Smooth muscle cell (in vitro differentiated cells): ENCODE results near the gene EVC. TPM values are rescaled to one million over a fixed set of nuclear protein-coding genes. Genes with fewer than 3 reads are reported as not detected.
"Not testable (repeated sequence)": the region's sequence is repeated elsewhere in the genome, so short reads cannot be mapped to it uniquely, and the experiment has no call there.

Experiments used
- DNase-seq: peaks from one replicate; lab custom pipeline; 2025; ENCODE audit not compliant: unreplicated experiment; lab: John Stamatoyannopoulos, UW
- H2AFZ ChIP-seq: fragments of 200-600 bp; sonication (generic); 2 replicates; pipeline ENCODE4 v1.6.0; 2016; ENCODE audit warnings: antibody characterized with exemption, low read depth, mild to moderate bottlenecking
- H3F3A ChIP-seq: fragments of 200-600 bp; sonication (generic); 2 replicates; pipeline ENCODE4 v1.6.0; 2017; ENCODE audit warnings: antibody characterized with exemption, low read depth
- H3K27ac ChIP-seq: fragments of 200-600 bp; sonication (generic); 2 replicates; pipeline ENCODE4 v1.5.1; 2016; ENCODE audit warnings: low read depth, mild to moderate bottlenecking
- H3K27me3 ChIP-seq: fragments of 200-600 bp; sonication (generic); 2 replicates; pipeline ENCODE4 v1.6.1; 2016; ENCODE audit warnings: low read depth, mild to moderate bottlenecking
- H3K36me3 ChIP-seq: fragments of 200-600 bp; sonication (generic); 2 replicates; pipeline ENCODE4 v1.5.1; 2016; ENCODE audit warnings: low read depth
- H3K4me1 ChIP-seq: fragments of 200-600 bp; sonication (generic); 2 replicates; pipeline ENCODE4 v1.5.1; 2016; ENCODE audit warnings: low read depth
- H3K4me2 ChIP-seq: fragments of 200-600 bp; sonication (generic); 2 replicates; pipeline ENCODE4 v1.6.0; 2016; ENCODE audit warnings: mild to moderate bottlenecking
- H3K4me3 ChIP-seq: fragments of 200-600 bp; sonication (generic); 2 replicates; pipeline ENCODE4 v1.5.1; 2016; ENCODE audit warnings: mild to moderate bottlenecking
- H3K79me2 ChIP-seq: fragments of 200-600 bp; sonication (generic); 2 replicates; pipeline ENCODE4 v1.6.0; 2016; ENCODE audit warnings: low read depth, mild to moderate bottlenecking
- H3K9ac ChIP-seq: fragments of 200-600 bp; sonication (generic); 2 replicates; pipeline ENCODE4 v1.6.0; 2016; ENCODE audit warnings: low read depth
- H3K9me3 ChIP-seq: fragments of 200-600 bp; sonication (generic); replicated peaks from 2 replicates; pipeline ENCODE4 v1.5.1; 2016; ENCODE audit warnings: low read depth
- H4K20me1 ChIP-seq: fragments of 200-600 bp; sonication (generic); 2 replicates; pipeline ENCODE4 v1.6.0; 2016; ENCODE audit warnings: low read depth
- CTCF ChIP-seq: fragments of 200-600 bp; sonication (generic); IDR thresholded peaks from 2 replicates; pipeline ENCODE4 v1.5.1; 2017; ENCODE audit warnings: borderline replicate concordance, mild to moderate bottlenecking, antibody characterized with exemption; ENCODE audit not compliant: insufficient read depth, poor library complexity, severe bottlenecking
- WGBS: methylation state at CpG from one replicate; pipeline ENCODE4 v1.1.7; 2016; ENCODE audit warnings: low lambda C conversion rate; 5-methylcytosine and 5-hydroxymethylcytosine counted together
- polyA plus RNA-seq: library from polyadenylated mRNA; unstranded; fragments of >200 nt; fragmentation: Nextera tagmentation; extraction: Ambion mirVana; gene quantifications from 2 replicates; pipeline ENCODE4 v1.2.1, GENCODE V29; 2016
- total RNA-seq: library from RNA; depleted of rRNA; stranded (reverse); fragments of >200 nt; gene quantifications from 2 replicates; pipeline ENCODE4 v1.2.3, GENCODE V29; 2014

Gene EVC
- total and polyA plus RNA-seq, 2 experiments from 2014 or later = 7.5 to 15.5 TPM

- no peaks in the 10 kb centered on the region for H3K27me3 ChIP-seq
- WGBS = 88% methylated on average over 5 of the region's 5 CpGs
- no peak for DNase-seq
- no peak overlapping the region for H3K4me3 ChIP-seq
- peaks cover 51% of the 10 kb centered on the region for H3K79me2 ChIP-seq
- no peaks in the 10 kb centered on the region for H3F3A ChIP-seq
- H4K20me1 ChIP-seq = peaks cover 81% of the 10 kb centered on the region
- H3K9me3 ChIP-seq = no peaks in the 10 kb centered on the region
- H3K27ac ChIP-seq = peak overlapping the region; percentile 1
- H3K36me3 ChIP-seq = peaks cover 4% of the 10 kb centered on the region
- H2AFZ ChIP-seq = no peak overlapping the region
- H3K4me2 ChIP-seq = no peak overlapping the region
- H3K4me1 ChIP-seq = no peaks in the 10 kb centered on the region
- TF ChIP-seq CTCF = no peak
- H3K9ac ChIP-seq = no peak overlapping the region
These were observed 10.9 kb downstream of the EVC start for GRCh38 chr4:5721923-5722322.

GRCh38 chr4:5722328-5722727 is 11.3 kb downstream of the EVC start:
- H3K4me2 ChIP-seq = no peak overlapping the region
- no peaks in the 10 kb centered on the region for H3K4me1 ChIP-seq
- H4K20me1 ChIP-seq = peaks cover 77% of the 10 kb centered on the region
- no peak overlapping the region for H3K4me3 ChIP-seq
- no peaks in the 10 kb centered on the region for H3K27me3 ChIP-seq
- no peak overlapping the region for H3K9ac ChIP-seq
- peaks cover 47% of the 10 kb centered on the region for H3K79me2 ChIP-seq
- no peaks in the 10 kb centered on the region for H3K9me3 ChIP-seq
- H3K27ac ChIP-seq = peak overlapping the region; percentile 1
- H3K36me3 ChIP-seq = peaks cover 4% of the 10 kb centered on the region
- DNase-seq = no peak
- H3F3A ChIP-seq = no peaks in the 10 kb centered on the region
- no peak overlapping the region for H2AFZ ChIP-seq
- no peak for TF ChIP-seq CTCF
- WGBS = 55% methylated on average over 4 of the region's 4 CpGs

- Histone ChIP-seq H3K9me3 (no peaks in the 10 kb centered on the region), H3F3A (no peaks in the 10 kb centered on the region), H3K27ac (no peak overlapping the region), H3K4me2 (no peak overlapping the region), H3K4me3 (no peak overlapping the region), H3K27me3 (no peaks in the 10 kb centered on the region), H3K4me1 (no peaks in the 10 kb centered on the region), H3K9ac (no peak overlapping the region), H2AFZ (no peak overlapping the region), H3K36me3 (peaks cover 6% of the 10 kb centered on the region), H3K79me2 (peaks cover 31% of the 10 kb centered on the region), H4K20me1 (peaks cover 66% of the 10 kb centered on the region)
- 80% methylated on average over 7 of the region's 7 CpGs for WGBS
- DNase-seq = no peak
- no peak for TF ChIP-seq CTCF
These were observed 13.4 kb downstream of the EVC start for GRCh38 chr4:5724377-5724776.

GRCh38 chr4:5728412-5728811 is 17.4 kb downstream of the EVC start:
- H3K79me2 ChIP-seq = peaks cover 23% of the 10 kb centered on the region
- not testable (repeated sequence) for H3K9me3 ChIP-seq

More at GRCh38 chr4:5728412-5728811, 17.4 kb downstream of the EVC start:
- not testable (repeated sequence) for H3K4me2 ChIP-seq, DNase-seq, H3K27ac ChIP-seq, H3F3A ChIP-seq, H3K4me1 ChIP-seq, H3K9ac ChIP-seq, H3K27me3 ChIP-seq, H3K4me3 ChIP-seq, H2AFZ ChIP-seq
- Histone ChIP-seq H4K20me1 (peaks cover 50% of the 10 kb centered on the region), H3K36me3 (peaks cover 12% of the 10 kb centered on the region)
- WGBS = 53% methylated on average over 1 of the region's 2 CpGs
